Esophagus squamous epithelium (tissue), 4 donors: ENCODE measurements around the gene AIG1.

Experiments
- POLR2A ChIP-seq, 4 donors: fragments of 450-650 bp; IDR thresholded peaks; one replicate each; pipeline ENCODE4 v1.6.1; 2017; ENCODE audit warnings: antibody characterized with exemption in 4 of 4, mild to moderate bottlenecking in 4 of 4, moderate library complexity in 3 of 4
- TF ChIP-seq, protein P1 (sequence below), 6 experiments: fragments of 450-650 bp in 4 of 6; fragments of 200-600 bp in 2 of 6; sonication (generic) in 2 of 6; IDR thresholded peaks; one replicate each; pipeline ENCODE4 v1.5.1; 2016 to 2019; ENCODE audit warnings: antibody characterized with exemption in 6 of 6, mild to moderate bottlenecking in 4 of 6, moderate library complexity in 4 of 6

GRCh38 chr6:143349530-143349929 is 288.8 kb downstream of the AIG1 start:
- TF ChIP-seq, protein P1, sequence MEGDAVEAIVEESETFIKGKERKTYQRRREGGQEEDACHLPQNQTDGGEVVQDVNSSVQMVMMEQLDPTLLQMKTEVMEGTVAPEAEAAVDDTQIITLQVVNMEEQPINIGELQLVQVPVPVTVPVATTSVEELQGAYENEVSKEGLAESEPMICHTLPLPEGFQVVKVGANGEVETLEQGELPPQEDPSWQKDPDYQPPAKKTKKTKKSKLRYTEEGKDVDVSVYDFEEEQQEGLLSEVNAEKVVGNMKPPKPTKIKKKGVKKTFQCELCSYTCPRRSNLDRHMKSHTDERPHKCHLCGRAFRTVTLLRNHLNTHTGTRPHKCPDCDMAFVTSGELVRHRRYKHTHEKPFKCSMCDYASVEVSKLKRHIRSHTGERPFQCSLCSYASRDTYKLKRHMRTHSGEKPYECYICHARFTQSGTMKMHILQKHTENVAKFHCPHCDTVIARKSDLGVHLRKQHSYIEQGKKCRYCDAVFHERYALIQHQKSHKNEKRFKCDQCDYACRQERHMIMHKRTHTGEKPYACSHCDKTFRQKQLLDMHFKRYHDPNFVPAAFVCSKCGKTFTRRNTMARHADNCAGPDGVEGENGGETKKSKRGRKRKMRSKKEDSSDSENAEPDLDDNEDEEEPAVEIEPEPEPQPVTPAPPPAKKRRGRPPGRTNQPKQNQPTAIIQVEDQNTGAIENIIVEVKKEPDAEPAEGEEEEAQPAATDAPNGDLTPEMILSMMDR (IDR thresholded peaks at IDR 0.05), result no peak
- TF ChIP-seq POLR2A (IDR thresholded peaks at IDR 0.05), result no peak
